AG09309 (cell line): Measurements from ENCODE around the gene RASA3.

Source experiments
- DNase-seq: peaks from one replicate; pipeline ENCODE4 v3.0.0-alpha.2; 2010; ENCODE audit warnings: low read depth
- H3K4me3 ChIP-seq: 2 replicates; pipeline ENCODE4 v1.5.1; 2011; ENCODE audit warnings: mild to moderate bottlenecking, low read depth, low read length, moderate library complexity; ENCODE audit not compliant: control insufficient read depth
- TF ChIP-seq, protein P1 (sequence below): IDR thresholded peaks from 2 replicates; pipeline ENCODE4 v1.5.1; 2011; ENCODE audit warnings: mild to moderate bottlenecking, low read depth, low read length, inconsistent platforms; ENCODE audit not compliant: insufficient read depth, control insufficient read depth; ENCODE audit errors: missing control alignments

The RASA3 gene

DNA sequence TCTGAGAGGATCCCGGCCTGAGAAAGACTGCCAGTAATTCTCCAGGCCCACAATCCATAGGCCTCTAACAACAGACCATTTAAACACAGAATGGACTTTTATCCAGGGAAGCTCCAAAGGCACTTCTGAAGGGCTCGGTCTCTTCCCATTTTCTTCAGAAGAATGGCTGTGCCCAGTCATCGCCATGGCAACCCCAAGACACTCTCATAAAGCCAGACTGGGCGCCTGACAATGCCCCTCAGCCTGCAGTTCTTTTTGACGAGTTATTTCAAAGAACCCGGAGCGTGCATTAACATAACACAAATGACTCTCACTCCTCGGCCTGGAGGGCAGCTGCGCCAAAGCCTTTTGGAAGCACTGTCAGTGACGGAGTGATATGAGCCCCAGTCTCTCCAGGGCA, 61.0 kb downstream of the RASA3 start:
- TF ChIP-seq, protein P1, sequence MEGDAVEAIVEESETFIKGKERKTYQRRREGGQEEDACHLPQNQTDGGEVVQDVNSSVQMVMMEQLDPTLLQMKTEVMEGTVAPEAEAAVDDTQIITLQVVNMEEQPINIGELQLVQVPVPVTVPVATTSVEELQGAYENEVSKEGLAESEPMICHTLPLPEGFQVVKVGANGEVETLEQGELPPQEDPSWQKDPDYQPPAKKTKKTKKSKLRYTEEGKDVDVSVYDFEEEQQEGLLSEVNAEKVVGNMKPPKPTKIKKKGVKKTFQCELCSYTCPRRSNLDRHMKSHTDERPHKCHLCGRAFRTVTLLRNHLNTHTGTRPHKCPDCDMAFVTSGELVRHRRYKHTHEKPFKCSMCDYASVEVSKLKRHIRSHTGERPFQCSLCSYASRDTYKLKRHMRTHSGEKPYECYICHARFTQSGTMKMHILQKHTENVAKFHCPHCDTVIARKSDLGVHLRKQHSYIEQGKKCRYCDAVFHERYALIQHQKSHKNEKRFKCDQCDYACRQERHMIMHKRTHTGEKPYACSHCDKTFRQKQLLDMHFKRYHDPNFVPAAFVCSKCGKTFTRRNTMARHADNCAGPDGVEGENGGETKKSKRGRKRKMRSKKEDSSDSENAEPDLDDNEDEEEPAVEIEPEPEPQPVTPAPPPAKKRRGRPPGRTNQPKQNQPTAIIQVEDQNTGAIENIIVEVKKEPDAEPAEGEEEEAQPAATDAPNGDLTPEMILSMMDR = no peak
- no peak overlapping the region for H3K4me3 ChIP-seq
- DNase-seq = no peak

DNA sequence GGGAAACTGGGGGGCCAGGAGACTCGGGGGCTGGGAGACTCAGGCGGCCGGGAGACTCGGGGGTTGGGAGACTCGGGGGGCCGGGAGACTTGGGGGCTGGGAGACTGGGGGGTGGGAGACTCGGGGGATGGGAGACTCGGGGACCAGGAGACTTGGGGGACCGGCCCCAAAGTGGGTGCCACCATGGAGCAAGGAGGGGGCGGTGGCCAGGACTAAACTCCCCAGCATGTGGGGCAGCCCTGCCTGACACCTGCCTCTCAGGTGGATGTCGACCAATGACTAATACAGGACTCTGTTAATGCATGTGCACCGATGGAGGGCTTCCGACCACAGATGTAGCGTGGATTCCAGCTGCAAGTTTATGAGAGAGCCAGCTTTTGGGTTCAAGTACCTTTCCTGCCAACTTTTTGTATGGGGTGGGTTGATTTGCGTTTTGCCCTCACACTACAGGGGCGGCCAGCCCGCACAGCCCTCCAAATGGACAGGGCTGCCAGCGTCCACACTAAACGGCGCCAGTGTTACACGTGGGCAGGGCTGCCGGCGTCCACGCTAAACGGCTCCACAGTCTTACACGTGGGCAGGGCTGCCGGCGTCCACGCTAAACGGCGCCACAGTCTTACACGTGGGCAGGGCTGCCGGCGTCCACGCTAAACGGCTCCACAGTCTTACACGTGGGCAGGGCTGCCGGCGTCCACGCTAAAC, 62.2 kb downstream of the RASA3 start:
- H3K4me3 ChIP-seq = no peak overlapping the region
- no peak for DNase-seq
- TF ChIP-seq, protein P1 = no peak

DNA sequence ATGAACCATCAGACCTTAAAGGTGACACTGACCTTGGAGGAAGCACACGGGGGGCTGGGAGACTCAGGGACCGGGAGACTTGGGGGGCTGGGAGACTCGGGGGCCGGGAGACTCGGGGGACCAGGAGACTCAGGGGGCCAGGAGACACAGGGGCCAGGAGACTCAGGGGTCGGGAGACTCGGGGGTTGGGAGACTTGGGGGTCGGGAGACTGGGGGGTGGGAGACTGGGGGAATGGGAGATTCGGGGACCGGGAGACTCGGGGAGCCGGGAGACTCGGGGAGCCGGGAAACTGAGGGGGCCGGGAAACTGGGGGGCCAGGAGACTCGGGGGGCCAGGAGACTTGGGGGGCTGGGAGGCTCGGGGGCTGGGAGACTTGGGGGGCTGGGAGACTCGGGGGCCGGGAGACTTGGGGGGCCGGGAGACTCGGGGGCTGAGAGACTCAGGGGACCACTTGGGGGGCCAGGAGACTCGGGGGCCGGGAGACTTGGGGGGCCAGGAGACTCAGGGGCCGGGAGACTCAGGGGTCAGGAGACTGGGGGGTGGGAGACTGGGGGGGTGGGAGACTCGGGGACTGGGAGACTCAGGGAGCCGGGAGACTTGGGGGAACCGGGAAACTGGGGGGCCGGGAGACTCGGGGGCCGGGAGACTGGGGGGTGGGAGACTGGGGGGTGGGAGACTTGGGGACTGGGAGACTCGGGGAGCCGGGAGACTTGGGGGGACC, 62.9 kb downstream of the RASA3 start:
- no peak overlapping the region for H3K4me3 ChIP-seq
- DNase-seq = no peak
- TF ChIP-seq, protein P1 = no peak

DNA sequence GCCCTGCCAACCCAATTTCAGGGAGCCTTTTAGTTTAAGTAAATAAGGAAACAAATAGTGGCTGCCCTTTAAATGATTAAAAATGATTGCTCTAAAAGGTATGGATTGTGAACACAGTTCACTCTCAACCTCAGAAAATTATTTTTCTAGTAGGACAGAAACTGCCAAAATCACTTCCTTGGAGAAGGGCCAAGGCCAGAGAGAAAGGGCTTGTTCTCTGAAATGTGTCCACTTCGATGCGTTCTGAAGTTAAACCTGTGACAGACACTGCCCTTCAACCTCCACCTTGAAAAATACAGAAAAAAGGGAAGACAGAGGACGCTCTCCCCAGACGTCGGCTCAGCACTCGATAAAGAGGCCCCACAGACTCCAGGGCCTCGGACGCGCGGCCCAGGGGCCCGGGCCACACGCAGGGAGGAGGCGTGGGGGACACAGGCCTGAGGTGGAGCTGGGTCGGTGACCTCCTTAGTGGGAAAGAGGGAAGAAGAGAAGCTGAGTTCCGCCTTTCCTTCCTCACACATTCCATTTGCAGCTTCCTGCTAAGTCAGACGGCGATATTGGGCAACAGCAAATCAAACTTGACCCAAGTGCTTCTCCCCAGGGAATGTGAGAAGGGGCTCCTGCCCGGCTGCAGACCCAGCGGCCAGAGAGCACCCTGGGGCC, 63.6 kb downstream of the RASA3 start:
- TF ChIP-seq, protein P1 = no peak
- DNase-seq = no peak

DNA sequence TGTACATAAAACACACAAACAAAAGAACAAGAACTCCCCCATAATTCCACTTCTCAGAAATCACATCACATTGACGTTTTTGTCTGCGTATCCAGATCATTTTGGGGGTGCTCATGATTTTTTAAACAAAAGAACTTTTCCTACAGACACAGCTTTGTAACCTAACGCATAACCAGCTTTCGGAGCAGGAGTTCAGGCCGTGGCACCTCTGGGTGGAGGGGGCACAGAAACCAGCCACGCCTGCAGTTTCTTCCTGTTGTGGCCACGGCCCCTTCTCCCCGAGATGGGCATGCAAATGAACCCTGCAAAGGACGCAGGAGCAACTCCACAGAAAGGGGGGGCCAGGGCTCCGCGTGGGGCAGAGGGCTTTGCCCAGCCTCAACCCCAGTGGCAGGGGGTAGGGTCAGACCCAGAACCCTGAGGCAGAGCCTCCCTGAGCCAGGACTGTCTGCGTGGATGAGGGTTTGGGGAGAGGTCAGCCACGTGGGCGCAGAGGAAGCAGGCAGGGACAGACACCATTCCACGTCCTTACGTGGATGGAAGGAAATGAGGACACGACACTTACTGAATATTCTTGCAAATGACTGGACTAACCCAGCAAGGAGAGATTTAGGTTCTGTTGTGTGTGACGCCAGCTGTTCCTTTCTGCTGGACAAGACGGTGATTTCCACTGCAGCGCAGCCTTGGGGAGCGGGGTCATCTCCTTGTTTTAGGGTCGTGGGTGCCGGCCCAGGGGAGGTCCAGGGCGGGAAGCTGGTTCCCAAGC, 64.4 kb downstream of the RASA3 start:
- DNase-seq = no peak
- no peak overlapping the region for H3K4me3 ChIP-seq
- TF ChIP-seq, protein P1 = no peak

More for the DNA sequence above, 63.6 kb downstream of the RASA3 start:
- no peak overlapping the region for H3K4me3 ChIP-seq

DNA sequence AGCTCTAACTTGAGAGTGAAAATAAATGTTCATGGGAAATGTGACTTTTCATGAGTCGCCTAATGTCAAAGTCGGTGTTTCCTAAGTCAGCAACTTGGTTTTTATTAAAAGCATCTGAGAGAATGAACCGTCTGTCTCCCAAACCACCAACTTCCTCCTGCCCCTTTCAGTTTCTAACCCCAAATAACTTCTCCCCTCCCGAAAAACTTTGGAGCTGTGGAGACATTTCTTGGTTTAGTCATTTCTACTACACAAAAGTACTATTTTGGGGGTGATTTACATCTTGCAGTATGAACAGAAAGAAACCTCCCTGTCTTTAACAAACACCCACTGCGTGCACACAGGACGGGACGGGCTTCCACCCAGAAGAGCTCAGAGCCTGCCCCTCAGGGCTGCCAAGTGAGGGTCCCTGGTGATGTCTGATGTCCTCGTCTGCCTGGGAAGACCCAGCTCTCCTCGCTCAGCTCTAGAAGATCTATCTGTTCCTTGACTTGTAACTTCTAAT, 65.0 kb downstream of the RASA3 start:
- no peak overlapping the region for H3K4me3 ChIP-seq
- DNase-seq = no peak
- TF ChIP-seq, protein P1 = no peak
